Measurements from ENCODE around the gene BOLL. TPM values are rescaled to one million over a fixed set of nuclear protein-coding genes. Genes with fewer than 3 reads are reported as not detected.

BOLL gene
- total RNA-seq, 2 experiments from 2014 or later, result not detected

GRCh38 chr2:197814526-197814925 is 29.4 kb upstream of the BOLL start:
- H3K27ac ChIP-seq (ENCODE audit: low read depth, low read length, poor library complexity, severe bottlenecking), result no peak overlapping the region
- ChIA-PET CTCF (ENCODE audit: unreplicated experiment) (no interaction called here), POLR2A (interaction anchor here (0.5 kb wide), 1 partner anchor 491 kb away, joined by 3 read pairs; no protein-coding TSS in a partner anchor)
- TF ChIP-seq EZH2phosphoT487 (IDR thresholded peaks at IDR 0.05; ENCODE audit: borderline replicate concordance, low read depth, low read length) (no peak), CTCF (conservative IDR thresholded peaks at IDR 0.05; ENCODE audit: low read length) (no peak)
- no peak overlapping the region for H3K4me2 ChIP-seq (ENCODE audit: low read length)
- no peaks in the 10 kb centered on the region for H3K9me3 ChIP-seq (ENCODE audit: low read length)
- H3K9me2 ChIP-seq (ENCODE audit: insufficient read depth, low read length), result no peaks in the 10 kb centered on the region
- no peak overlapping the region for H2AFZ ChIP-seq (ENCODE audit: low read length)
- no TSS peak for BruUV-seq (replicated peaks)
- H4K20me1 ChIP-seq (ENCODE audit: insufficient read depth, low read length), result no peaks in the 10 kb centered on the region
- H3K79me2 ChIP-seq (ENCODE audit: insufficient read depth, low read depth, low read length), result no peaks in the 10 kb centered on the region
- H3K4me3 ChIP-seq (ENCODE audit: low read depth, low read length, poor library complexity, severe bottlenecking), result no peak overlapping the region
- H3K36me3 ChIP-seq (ENCODE audit: insufficient read depth, low read length), result no peaks in the 10 kb centered on the region
- intact Hi-C loops (cut with micrococcal nuclease; ENCODE audit: unreplicated experiment), result no loop called here
- DNase-seq (ENCODE audit: low spot score), result no peak
- H3K4me1 ChIP-seq (ENCODE audit: insufficient read depth, low read length, poor library complexity, severe bottlenecking), result no peaks in the 10 kb centered on the region

GRCh38 chr2:197813093-197813787 is 28.1 kb upstream of the BOLL start:
- H3K4me1 ChIP-seq (ENCODE audit: insufficient read depth, low read length, poor library complexity, severe bottlenecking), result no peaks in the 10 kb centered on the region
- no peak overlapping the region for H3K4me2 ChIP-seq (ENCODE audit: low read length)
- no peak overlapping the region for H2AFZ ChIP-seq (ENCODE audit: low read length)
- no peak overlapping the region for H3K4me3 ChIP-seq (ENCODE audit: low read depth, low read length, poor library complexity, severe bottlenecking)
- BruUV-seq (replicated peaks), result no TSS peak
- no peaks in the 10 kb centered on the region for H3K36me3 ChIP-seq (ENCODE audit: insufficient read depth, low read length)
- ChIA-PET CTCF (ENCODE audit: unreplicated experiment) (interaction anchor here (1.5 kb wide), 1 partner anchor 11 kb away, joined by 3 read pairs; no protein-coding TSS in a partner anchor), POLR2A (interaction anchor here (1.2 kb wide), 1 partner anchor 25 kb away, joined by 3 read pairs; no protein-coding TSS in a partner anchor)
- intact Hi-C loops (cut with micrococcal nuclease; ENCODE audit: unreplicated experiment), result no loop called here
- no peaks in the 10 kb centered on the region for H3K9me2 ChIP-seq (ENCODE audit: insufficient read depth, low read length)
- H3K79me2 ChIP-seq (ENCODE audit: insufficient read depth, low read depth, low read length), result no peaks in the 10 kb centered on the region
- TF ChIP-seq CTCF (conservative IDR thresholded peaks at IDR 0.05; ENCODE audit: low read length) (peak; percentile 78), EZH2phosphoT487 (IDR thresholded peaks at IDR 0.05; ENCODE audit: borderline replicate concordance, low read depth, low read length) (no peak)
- no peak overlapping the region for H3K27ac ChIP-seq (ENCODE audit: low read depth, low read length, poor library complexity, severe bottlenecking)
- no peaks in the 10 kb centered on the region for H4K20me1 ChIP-seq (ENCODE audit: insufficient read depth, low read length)
- peak; percentile 28 for DNase-seq (ENCODE audit: low spot score)
- H3K9me3 ChIP-seq (ENCODE audit: low read length), result no peaks in the 10 kb centered on the region

GRCh38 chr2:197810491-197810890 is 25.4 kb upstream of the BOLL start:
- no peaks in the 10 kb centered on the region for H3K79me2 ChIP-seq (ENCODE audit: insufficient read depth, low read depth, low read length)
- H4K20me1 ChIP-seq (ENCODE audit: insufficient read depth, low read length), result no peaks in the 10 kb centered on the region
- no peaks in the 10 kb centered on the region for H3K36me3 ChIP-seq (ENCODE audit: insufficient read depth, low read length)
- no peaks in the 10 kb centered on the region for H3K9me2 ChIP-seq (ENCODE audit: insufficient read depth, low read length)
- no peaks in the 10 kb centered on the region for H3K9me3 ChIP-seq (ENCODE audit: low read length)
- no peak overlapping the region for H3K4me3 ChIP-seq (ENCODE audit: low read depth, low read length, poor library complexity, severe bottlenecking)
- BruUV-seq (replicated peaks), result no TSS peak
- H2AFZ ChIP-seq (ENCODE audit: low read length), result no peak overlapping the region
- no peak for DNase-seq (ENCODE audit: low spot score)
- intact Hi-C loops (cut with micrococcal nuclease; ENCODE audit: unreplicated experiment), result no loop called here
- H3K4me2 ChIP-seq (ENCODE audit: low read length), result no peak overlapping the region
- no peak overlapping the region for H3K27ac ChIP-seq (ENCODE audit: low read depth, low read length, poor library complexity, severe bottlenecking)
- CTCF ChIA-PET (ENCODE audit: unreplicated experiment), result no interaction called here
- POLR2A ChIA-PET, result interaction anchor here (0.5 to 0.6 kb wide), 3 partner anchors 27 to 1244 kb away, joined by 3 to 5 read pairs (median 4); no protein-coding TSS in a partner anchor
- TF ChIP-seq EZH2phosphoT487 (IDR thresholded peaks at IDR 0.05; ENCODE audit: borderline replicate concordance, low read depth, low read length), result no peak
- no peaks in the 10 kb centered on the region for H3K4me1 ChIP-seq (ENCODE audit: insufficient read depth, low read length, poor library complexity, severe bottlenecking)

Measured in OCI-LY7 (cell line).